ENCODE data around the gene MLLT3.

DNA sequence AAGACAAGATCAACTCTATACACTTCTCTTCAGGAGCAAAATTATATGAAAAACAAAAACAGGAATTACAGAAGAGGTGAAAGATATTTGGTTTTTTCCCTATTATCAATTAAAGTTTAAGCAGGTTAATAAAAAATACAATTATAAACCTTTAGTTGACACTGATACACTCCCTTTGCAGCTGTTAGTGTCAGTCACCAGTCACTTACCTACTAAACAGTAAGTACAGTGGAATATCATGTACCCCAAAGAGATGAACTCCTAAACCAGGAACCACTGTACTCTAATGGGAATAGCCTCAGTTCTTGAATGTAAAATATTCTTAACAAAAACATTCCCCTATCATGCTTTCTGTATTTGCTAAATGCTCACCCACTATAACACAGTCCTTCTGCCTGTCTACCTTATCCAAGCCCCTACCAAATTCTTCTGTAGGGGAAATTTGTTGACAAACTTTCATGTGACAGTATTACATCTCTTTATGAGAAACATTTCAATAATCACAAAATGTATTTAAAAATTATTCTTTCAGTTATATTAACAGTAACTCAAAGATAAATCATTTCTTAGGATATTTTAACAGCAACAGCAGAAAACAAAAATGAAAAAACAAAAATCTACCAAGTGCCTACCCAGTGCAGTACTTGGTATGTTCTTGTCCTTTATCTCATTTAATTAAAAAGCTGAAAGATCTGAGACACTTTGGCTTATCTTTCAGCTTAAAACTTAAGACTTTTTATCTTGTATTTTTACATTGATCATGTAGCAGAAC, 212.8 kb downstream of the MLLT3 start:
- TF ChIP-seq TCF7 (CRISPR knock-in tag; IDR thresholded peaks at IDR 0.05; ENCODE audit: low read depth) (no peak), GTF2I (CRISPR knock-in tag; conservative IDR thresholded peaks at IDR 0.05) (no peak), KAT7 (CRISPR knock-in tag; IDR thresholded peaks at IDR 0.05; ENCODE audit: borderline replicate concordance) (no peak), TEAD4 (CRISPR knock-in tag; IDR thresholded peaks at IDR 0.05) (no peak), SP1 (CRISPR knock-in tag; conservative IDR thresholded peaks at IDR 0.05) (no peak), ELF4 (CRISPR knock-in tag; IDR thresholded peaks at IDR 0.05; ENCODE audit: low read depth) (no peak), IRF2 (CRISPR knock-in tag; IDR thresholded peaks at IDR 0.05; ENCODE audit: borderline replicate concordance, low read depth) (no peak), CREB1 (CRISPR knock-in tag; IDR thresholded peaks at IDR 0.05) (no peak), NFYB (CRISPR knock-in tag; conservative IDR thresholded peaks at IDR 0.05; ENCODE audit: low read depth) (no peak), SMAD3 (CRISPR knock-in tag; IDR thresholded peaks at IDR 0.05; ENCODE audit: borderline replicate concordance) (no peak), NR3C1 (CRISPR knock-in tag; conservative IDR thresholded peaks at IDR 0.05; ENCODE audit: low read depth) (no peak), ATF1 (CRISPR knock-in tag; IDR thresholded peaks at IDR 0.05) (no peak)
- TF ChIP-seq, protein P1, sequence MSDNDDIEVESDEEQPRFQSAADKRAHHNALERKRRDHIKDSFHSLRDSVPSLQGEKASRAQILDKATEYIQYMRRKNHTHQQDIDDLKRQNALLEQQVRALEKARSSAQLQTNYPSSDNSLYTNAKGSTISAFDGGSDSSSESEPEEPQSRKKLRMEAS (CRISPR knock-in tag; IDR thresholded peaks at IDR 0.05): no peak
- TF ChIP-seq, protein P2, sequence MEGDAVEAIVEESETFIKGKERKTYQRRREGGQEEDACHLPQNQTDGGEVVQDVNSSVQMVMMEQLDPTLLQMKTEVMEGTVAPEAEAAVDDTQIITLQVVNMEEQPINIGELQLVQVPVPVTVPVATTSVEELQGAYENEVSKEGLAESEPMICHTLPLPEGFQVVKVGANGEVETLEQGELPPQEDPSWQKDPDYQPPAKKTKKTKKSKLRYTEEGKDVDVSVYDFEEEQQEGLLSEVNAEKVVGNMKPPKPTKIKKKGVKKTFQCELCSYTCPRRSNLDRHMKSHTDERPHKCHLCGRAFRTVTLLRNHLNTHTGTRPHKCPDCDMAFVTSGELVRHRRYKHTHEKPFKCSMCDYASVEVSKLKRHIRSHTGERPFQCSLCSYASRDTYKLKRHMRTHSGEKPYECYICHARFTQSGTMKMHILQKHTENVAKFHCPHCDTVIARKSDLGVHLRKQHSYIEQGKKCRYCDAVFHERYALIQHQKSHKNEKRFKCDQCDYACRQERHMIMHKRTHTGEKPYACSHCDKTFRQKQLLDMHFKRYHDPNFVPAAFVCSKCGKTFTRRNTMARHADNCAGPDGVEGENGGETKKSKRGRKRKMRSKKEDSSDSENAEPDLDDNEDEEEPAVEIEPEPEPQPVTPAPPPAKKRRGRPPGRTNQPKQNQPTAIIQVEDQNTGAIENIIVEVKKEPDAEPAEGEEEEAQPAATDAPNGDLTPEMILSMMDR (IDR thresholded peaks at IDR 0.05): no peak
